NCI-H524 treated with DMSO at 0.1 percent for 48 hours (cell line): ENCODE results near the gene MYO10.
"Not testable (repeated sequence)": the region's sequence is repeated elsewhere in the genome, so short reads cannot be mapped to it uniquely, and the experiment has no call there.

Source experiments
- DNase-seq: peaks from one replicate; lab custom pipeline; 2025; lab: John Stamatoyannopoulos, UW

MYO10 gene

GRCh38 chr5:16781828-16782626, 154.1 kb downstream of the MYO10 start:
- DNase-seq = no peak

- DNase-seq = no peak
Observed at GRCh38 chr5:16780325-16780724, 155.8 kb downstream of the MYO10 start.

GRCh38 chr5:16777432-16777831, 158.7 kb downstream of the MYO10 start:
- DNase-seq = no peak

- DNase-seq = peak; percentile 26
Observed at GRCh38 chr5:16776611-16777251, 159.4 kb downstream of the MYO10 start.

GRCh38 chr5:16774806-16775205, 161.3 kb downstream of the MYO10 start:
- DNase-seq = no peak

DNA sequence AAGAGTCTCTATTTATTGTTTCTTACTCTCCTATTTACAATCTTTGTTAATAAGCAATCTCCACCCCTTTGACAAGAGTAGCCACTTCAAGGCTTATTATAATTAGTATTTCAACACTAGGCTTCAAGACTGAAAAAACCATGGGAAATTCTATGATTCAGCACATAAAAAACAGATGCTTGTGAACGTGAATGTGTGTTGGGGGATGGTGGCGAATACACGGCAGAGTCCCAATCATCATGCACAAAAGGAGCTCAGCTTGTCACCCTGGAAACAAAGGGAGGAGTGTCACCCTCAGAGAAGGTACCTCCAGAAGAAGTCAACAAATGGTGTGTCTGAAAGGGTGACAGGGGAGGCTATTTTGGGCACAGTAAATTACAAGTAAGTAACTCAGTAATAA, 162.1 kb downstream of the MYO10 start:
- no peak for DNase-seq

DNA sequence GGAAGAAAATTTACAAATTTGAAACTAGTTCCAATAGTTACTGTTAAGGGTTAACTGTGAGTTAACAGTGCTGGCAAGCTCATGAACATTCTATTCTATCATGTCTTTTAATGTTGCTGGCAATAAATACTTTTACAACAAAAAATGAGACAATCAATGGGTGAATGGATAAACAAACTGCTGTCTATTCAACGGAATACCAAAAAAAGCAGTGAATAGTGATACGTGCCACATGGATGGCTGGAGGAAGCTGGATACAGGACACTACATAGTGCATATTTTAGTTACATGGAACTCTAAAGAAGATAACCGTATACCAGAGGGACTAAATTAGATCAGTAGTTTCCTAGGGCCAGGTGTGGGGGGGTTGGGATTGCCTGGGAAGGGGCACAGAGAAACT, 163.5 kb downstream of the MYO10 start:
- DNase-seq = no peak

- DNase-seq = no peak
Observed at GRCh38 chr5:16768184-16768583, 167.9 kb downstream of the MYO10 start.

- no peak for DNase-seq
Observed at GRCh38 chr5:16763211-16763610, 172.9 kb downstream of the MYO10 start.

GRCh38 chr5:16759147-16759773, 176.8 kb downstream of the MYO10 start:
- no peak for DNase-seq

DNA sequence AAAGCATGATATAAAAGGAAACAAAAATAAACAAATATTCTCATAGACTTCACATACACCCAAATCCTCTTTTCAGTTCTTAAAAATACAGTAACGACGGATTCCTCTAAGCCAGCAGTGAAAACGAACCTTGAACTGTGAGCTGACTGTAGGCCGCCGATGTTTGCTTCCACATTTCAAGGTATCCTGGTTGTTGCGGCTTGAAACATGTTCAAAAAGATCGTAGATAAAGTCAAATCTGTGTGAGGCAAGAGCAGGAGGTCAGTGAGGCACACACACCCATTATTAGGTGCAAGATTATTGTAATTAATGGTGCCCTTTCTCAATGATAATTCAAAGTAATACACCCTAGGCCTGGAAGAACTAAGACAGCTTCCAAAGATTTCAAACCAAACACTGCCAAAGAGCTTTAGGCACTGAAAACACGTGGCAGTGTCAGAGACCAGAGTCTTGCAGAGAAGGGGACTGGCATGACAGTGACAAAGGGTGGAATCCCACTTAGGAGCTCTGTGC, 178.0 kb downstream of the MYO10 start:
- no peak for DNase-seq

DNA sequence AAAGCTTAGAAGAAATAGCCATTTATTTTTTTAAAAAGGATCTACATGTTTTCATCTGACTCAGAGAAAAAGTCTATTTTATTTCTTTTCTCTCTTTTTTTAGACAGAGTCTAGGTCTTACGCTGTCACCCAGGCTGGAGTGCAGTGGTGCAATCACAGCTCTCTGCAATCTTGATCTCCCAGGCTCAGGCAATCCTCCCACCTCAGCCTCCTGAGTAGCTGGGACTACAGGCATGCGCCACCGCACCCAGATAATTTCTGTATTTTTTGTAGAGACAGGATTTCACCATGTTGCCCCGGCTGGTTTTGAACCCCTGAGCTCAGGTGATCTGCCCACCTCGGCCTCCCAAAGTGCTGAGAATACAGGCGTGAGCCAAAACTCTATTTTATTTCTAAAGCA, 178.5 kb downstream of the MYO10 start:
- DNase-seq = not testable (repeated sequence)

DNA sequence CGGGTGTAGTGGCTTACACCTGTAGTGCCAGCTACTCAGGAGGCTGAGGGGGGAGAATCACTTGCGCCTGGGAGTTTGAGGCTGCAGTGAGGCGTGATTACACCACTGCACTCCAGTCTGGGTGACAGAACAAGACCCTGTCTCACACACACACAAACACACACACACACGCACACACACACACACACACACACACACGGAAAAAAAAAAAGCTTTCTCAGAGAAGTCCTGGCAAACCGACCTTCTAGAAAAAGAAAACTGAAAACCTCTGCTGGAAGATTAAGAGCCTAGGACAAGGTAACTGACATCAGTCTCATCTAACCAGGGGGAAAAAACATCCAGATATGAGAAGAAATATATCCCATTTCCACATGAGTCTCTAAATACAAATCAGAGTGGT, 178.9 kb downstream of the MYO10 start:
- DNase-seq = no peak

DNA sequence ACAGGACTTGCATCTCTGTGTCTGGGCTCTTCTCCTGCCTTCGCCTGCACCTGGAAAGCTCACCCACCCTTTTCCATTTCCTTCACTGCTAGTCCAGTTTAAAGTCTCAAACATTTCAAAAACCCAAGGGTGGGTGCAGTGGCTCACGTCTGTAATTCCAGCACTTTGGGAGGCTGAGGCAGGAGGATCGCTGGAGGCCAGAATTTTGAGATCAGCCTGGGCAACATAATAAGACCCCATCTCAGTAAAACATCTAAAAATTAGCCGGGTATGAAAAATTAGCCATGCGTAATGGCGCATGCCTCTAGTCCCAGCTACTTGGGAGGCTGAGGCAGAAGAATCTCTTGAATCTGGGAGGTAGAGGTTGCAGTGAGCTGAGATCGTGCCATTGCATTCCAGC, 179.4 kb downstream of the MYO10 start:
- DNase-seq = no peak

DNA sequence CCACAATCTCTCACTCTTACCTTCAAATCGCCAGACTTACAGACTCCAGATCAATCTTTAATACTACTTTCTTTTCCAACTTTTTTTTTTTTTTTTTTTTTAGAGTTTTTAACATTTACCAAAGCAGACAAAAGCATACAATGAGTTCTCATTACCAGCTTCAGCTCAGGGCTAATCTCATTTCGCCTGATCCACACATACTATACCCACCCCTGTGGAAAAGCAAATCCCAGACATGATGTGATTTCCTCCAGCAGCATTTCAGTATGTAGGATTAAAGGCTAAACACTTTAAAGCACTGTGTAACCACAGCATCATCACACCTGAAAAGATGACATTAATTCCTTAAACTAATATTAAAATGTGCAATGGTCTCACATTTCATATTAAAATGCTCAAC, 180.4 kb downstream of the MYO10 start:
- DNase-seq = no peak

- peak; percentile 71 for DNase-seq
Observed at GRCh38 chr5:16754601-16755000, 181.5 kb downstream of the MYO10 start.

- DNase-seq = peak; percentile 36
Observed at GRCh38 chr5:16754086-16754485, 182.0 kb downstream of the MYO10 start.

GRCh38 chr5:16750445-16750844, 185.6 kb downstream of the MYO10 start:
- DNase-seq = no peak

- no peak for DNase-seq
Observed at GRCh38 chr5:16749626-16750025, 186.5 kb downstream of the MYO10 start.

DNA sequence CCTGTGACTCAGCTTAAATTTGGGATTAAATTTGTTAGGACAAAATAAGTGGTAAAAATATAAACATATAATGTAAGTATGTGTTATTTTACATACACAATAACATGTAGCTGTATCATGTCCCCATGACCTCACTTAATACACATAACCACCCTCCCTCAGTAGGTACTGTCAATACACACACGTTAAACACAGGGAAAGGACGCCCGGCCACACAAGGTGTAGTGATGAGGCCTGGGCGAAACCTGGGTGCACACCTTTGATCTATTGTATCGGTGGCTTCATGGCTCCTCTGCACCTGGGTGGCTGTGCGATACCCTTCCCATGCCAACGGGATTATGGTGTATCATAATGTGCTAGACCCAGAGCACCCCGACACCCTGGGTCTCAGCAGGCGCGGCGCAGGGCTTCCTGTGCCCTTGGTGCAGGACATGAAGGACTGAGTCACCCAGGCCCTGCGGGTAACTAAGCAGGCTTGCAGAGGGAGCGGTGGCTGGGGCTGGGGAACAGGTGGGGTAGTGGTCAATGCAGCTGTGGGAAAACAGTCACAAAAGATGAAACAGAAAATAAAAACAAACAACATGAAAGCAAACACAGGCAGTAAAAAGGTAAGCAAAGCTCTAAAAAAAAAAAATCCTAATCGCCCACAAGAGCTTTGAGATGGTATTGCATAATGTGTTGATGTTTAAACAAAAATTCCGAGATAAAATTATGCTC, 191.8 kb downstream of the MYO10 start:
- DNase-seq = no peak

DNA sequence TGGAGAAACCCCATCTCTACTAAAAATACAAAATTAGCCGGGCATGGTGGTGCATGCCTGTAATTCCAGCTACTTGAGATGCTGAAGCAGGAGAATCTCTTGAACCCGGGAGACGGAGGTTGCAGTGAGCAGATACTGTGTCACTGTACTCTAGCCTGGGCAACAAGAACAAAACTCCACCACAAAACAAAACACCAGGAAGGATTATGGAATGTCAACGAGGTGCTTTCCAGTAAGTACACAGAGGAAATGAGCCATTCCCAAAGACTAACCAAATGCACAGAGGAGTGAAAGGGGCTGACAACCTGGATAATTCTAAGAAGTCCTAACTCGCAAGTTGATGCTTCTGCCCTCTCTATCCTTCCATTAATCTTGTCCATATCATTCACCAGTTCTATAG, 193.2 kb downstream of the MYO10 start:
- DNase-seq = no peak

DNA sequence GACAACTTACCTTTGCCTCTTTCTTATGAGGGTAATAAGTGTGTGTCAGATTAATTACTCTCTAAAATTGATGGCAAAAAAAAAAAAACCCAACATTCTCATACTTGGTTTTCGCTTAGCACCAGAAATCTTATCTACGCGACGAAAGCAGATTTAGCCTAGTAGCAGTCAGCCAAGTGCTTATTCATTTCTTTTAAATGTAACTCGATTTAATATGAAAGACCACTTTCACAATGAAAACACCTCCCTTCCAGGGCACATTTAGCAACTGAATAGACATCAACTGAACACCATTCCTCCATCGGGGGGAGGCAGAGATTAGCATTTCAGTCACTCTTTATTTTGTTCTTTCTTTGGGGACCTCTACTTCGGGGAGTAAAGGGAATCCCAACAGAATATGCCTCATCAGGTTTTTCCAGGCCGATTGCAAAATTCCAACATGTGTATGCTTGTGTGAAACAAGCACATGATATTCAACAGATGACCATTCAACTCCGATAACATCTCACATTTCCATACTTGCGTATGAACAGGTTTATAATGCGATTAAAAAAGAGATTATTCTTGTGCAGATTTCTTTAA, 195.2 kb downstream of the MYO10 start:
- peak; percentile 53 for DNase-seq
